Measurements from ENCODE around the gene MKNK2.

MKNK2 gene

GRCh38 chr19:2021453-2022140 lies 29.4 kb downstream of the MKNK2 start:
- no peak for DNase-seq

- no peak for DNase-seq
These were observed 32.3 kb downstream of the MKNK2 start for GRCh38 chr19:2018752-2019151.

- peak; percentile 83 for DNase-seq
These were observed 34.8 kb downstream of the MKNK2 start for GRCh38 chr19:2016041-2016807.

- peak; percentile 76 for DNase-seq
These were observed 35.5 kb downstream of the MKNK2 start, which contains the start of gene BTBD2 for GRCh38 chr19:2015608-2015950. TSS of gene BTBD2 (minus strand) at chr19:2015714. CDS start at chr19:2015703, 11 bp downstream.

- no peak for DNase-seq
These were observed 36.1 kb downstream of the MKNK2 start for GRCh38 chr19:2014731-2015607.

GRCh38 chr19:2014131-2014571 lies 36.9 kb downstream of the MKNK2 start:
- DNase-seq: no peak

GRCh38 chr19:2013683-2013961 lies 37.4 kb downstream of the MKNK2 start:
- DNase-seq: no peak

GRCh38 chr19:2012941-2013682 lies 37.9 kb downstream of the MKNK2 start:
- no peak for DNase-seq

GRCh38 chr19:2011169-2011568 lies 39.9 kb downstream of the MKNK2 start:
- DNase-seq: no peak

GRCh38 chr19:2010135-2010668 lies 40.8 kb downstream of the MKNK2 start:
- DNase-seq: no peak

- DNase-seq: no peak
These were observed 47.2 kb downstream of the MKNK2 start for GRCh38 chr19:2003874-2004273.

GRCh38 chr19:1999856-2000515 lies 51.1 kb downstream of the MKNK2 start:
- DNase-seq: no peak

GRCh38 chr19:1998712-1999708 lies 52.0 kb downstream of the MKNK2 start:
- DNase-seq: no peak

GRCh38 chr19:1997353-1998233 lies 53.5 kb downstream of the MKNK2 start:
- no peak for DNase-seq

GRCh38 chr19:1992759-1993260 lies 58.2 kb downstream of the MKNK2 start:
- DNase-seq: no peak

GRCh38 chr19:1991018-1991913 lies 59.8 kb downstream of the MKNK2 start:
- no peak for DNase-seq

GRCh38 chr19:1990230-1991017 lies 60.6 kb downstream of the MKNK2 start:
- no peak for DNase-seq

Data from EL (cell line).